AG10803 (cell line): Measurements from ENCODE around the gene SMPD3.

Experiments used
- DNase-seq: peaks from one replicate; pipeline ENCODE4 v3.0.0; 2010; ENCODE audit warnings: low read depth
- H3K4me3 ChIP-seq: 2 replicates; pipeline ENCODE4 v1.5.1; 2011; ENCODE audit warnings: mild to moderate bottlenecking, low read length, control low read depth
- CTCF ChIP-seq: conservative IDR thresholded peaks from 2 replicates; pipeline ENCODE4 v1.5.1; 2011; ENCODE audit warnings: mild to moderate bottlenecking, low read length, control low read depth, inconsistent platforms

SMPD3 gene

GRCh38 chr16:68490829-68491575 is 42.7 kb upstream of the SMPD3 start:
- H3K4me3 ChIP-seq, result no peak overlapping the region
- DNase-seq, result peak; percentile 18
- TF ChIP-seq CTCF, result no peak

- DNase-seq, result no peak
- H3K4me3 ChIP-seq, result no peak overlapping the region
- TF ChIP-seq CTCF, result no peak
These were observed 42.0 kb upstream of the SMPD3 start for GRCh38 chr16:68490358-68490757.

DNA sequence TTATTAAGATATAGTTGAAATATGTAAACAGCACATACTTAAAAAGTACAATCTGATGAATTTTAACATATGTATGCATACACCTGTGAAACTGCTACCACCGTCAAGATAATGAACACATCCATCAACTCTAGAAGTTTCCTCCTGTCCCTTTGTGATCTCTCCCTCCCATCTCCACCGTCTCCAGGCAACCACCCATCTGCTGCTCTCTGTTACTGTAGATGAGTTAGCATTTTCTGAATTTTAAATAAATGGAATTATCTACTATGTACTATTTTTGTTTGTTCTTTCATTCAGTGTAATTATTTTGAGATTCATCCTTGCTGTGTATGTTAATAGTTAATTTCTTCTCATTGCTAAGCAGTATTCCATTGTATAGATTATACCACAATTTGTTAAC is 40.2 kb upstream of the SMPD3 start:
- TF ChIP-seq CTCF, result no peak
- DNase-seq, result no peak
- no peak overlapping the region for H3K4me3 ChIP-seq

GRCh38 chr16:68487669-68488068 is 39.4 kb upstream of the SMPD3 start:
- TF ChIP-seq CTCF, result no peak
- no peak for DNase-seq
- H3K4me3 ChIP-seq, result no peak overlapping the region

DNA sequence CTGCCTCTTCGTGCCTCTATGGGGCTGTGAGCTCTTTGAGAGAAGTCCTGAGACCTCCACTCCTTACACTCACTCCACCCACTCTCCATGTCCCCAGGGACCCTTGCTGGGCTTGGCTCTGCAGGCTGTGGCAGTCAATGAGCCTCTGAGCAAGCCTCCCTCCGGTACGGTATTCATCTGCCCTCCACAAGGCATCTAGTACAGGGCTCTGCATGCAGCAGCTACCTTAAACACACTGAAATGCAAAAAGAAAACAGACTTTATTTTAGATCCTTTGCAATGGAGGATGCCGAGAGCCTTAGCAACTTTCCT is 38.9 kb upstream of the SMPD3 start:
- DNase-seq, result no peak
- H3K4me3 ChIP-seq, result no peak overlapping the region
- TF ChIP-seq CTCF, result no peak

- DNase-seq, result no peak
- H3K4me3 ChIP-seq, result no peak overlapping the region
- no peak for TF ChIP-seq CTCF
These were observed 38.3 kb upstream of the SMPD3 start for GRCh38 chr16:68486502-68487202.

- no peak for TF ChIP-seq CTCF
- no peak overlapping the region for H3K4me3 ChIP-seq
- DNase-seq, result no peak
These were observed 33.3 kb upstream of the SMPD3 start for GRCh38 chr16:68481636-68482035.
